PC-9 (cell line): Measurements from ENCODE around the gene PIP5K1B.
"Not testable (repeated sequence)": the region's sequence is repeated elsewhere in the genome, so short reads cannot be mapped to it uniquely, and the experiment has no call there.

Experiments used
- CTCF ChIP-seq: fragments of 200-600 bp; sonication (generic); conservative IDR thresholded peaks from 2 replicates; pipeline ENCODE4 v1.6.1; 2017; ENCODE audit warnings: mixed run types, antibody characterized with exemption, mild to moderate bottlenecking, moderate library complexity
- EZH2 ChIP-seq: fragments of 200-600 bp; sonication (generic); IDR thresholded peaks from 2 replicates; pipeline ENCODE4 v1.8.0; 2017; ENCODE audit warnings: antibody characterized with exemption, low read depth

- TF ChIP-seq CTCF, EZH2: not testable (repeated sequence)
Observed at GRCh38 chr9:68986949-68987348, 281.9 kb downstream of the PIP5K1B start.
